Stimulated activated CD4-positive, alpha-beta T cell treated with anti-CD3 and anti-CD28 coated beads, TNF-alpha, amount 100 ng/mL, for 1 hour (primary cell): ENCODE data around the gene SOD3.

ENCODE experiments used
- DNase-seq, 3 donors: peaks; one replicate each; pipeline ENCODE4 v3.0.0-alpha.2; 2020; ENCODE audit warnings: low read depth in 3 of 3, low spot score in 1 of 3

Gene SOD3

GRCh38 chr4:24801136-24801855 is 5.9 kb downstream of the SOD3 start:
- no peak for DNase-seq

- no peak for DNase-seq
Observed at GRCh38 chr4:24802648-24803047, 7.3 kb downstream of the SOD3 start.

- DNase-seq: no peak
Observed at GRCh38 chr4:24805067-24805466, 9.7 kb downstream of the SOD3 start.

GRCh38 chr4:24805566-24805965 is 10.2 kb downstream of the SOD3 start:
- DNase-seq: no peak

- DNase-seq: no peak
Observed at GRCh38 chr4:24806206-24806990, 11.0 kb downstream of the SOD3 start.

- DNase-seq: no peak
Observed at GRCh38 chr4:24807611-24808010, 12.2 kb downstream of the SOD3 start.

GRCh38 chr4:24808261-24808660 is 12.9 kb downstream of the SOD3 start:
- no peak for DNase-seq

GRCh38 chr4:24808955-24809354 is 13.6 kb downstream of the SOD3 start:
- DNase-seq: no peak

- DNase-seq: no peak
Observed at GRCh38 chr4:24809376-24809775, 14.0 kb downstream of the SOD3 start.

- no peak for DNase-seq
Observed at GRCh38 chr4:24809815-24810405, 14.5 kb downstream of the SOD3 start.

- DNase-seq: no peak
Observed at GRCh38 chr4:24810871-24811631, 15.7 kb downstream of the SOD3 start.

GRCh38 chr4:24813732-24814131 is 18.4 kb downstream of the SOD3 start:
- no peak for DNase-seq

GRCh38 chr4:24816797-24817196 is 21.4 kb downstream of the SOD3 start:
- no peak for DNase-seq

GRCh38 chr4:24820541-24820940 is 25.2 kb downstream of the SOD3 start:
- no peak for DNase-seq

GRCh38 chr4:24824720-24825119 is 29.3 kb downstream of the SOD3 start:
- no peak for DNase-seq

GRCh38 chr4:24831637-24832036 is 36.3 kb downstream of the SOD3 start:
- DNase-seq: no peak

GRCh38 chr4:24835696-24836095 is 40.3 kb downstream of the SOD3 start:
- no peak for DNase-seq

GRCh38 chr4:24836661-24837242 is 41.4 kb downstream of the SOD3 start:
- DNase-seq: no peak

GRCh38 chr4:24837336-24837735 is 42.0 kb downstream of the SOD3 start:
- no peak for DNase-seq

GRCh38 chr4:24837781-24838180 is 42.4 kb downstream of the SOD3 start:
- no peak for DNase-seq

GRCh38 chr4:24840362-24840761 is 45.0 kb downstream of the SOD3 start:
- DNase-seq: no peak
